T1000 (cell line): Measurements from ENCODE around the gene RASAL2.
"Not testable (repeated sequence)": the region's sequence is repeated elsewhere in the genome, so short reads cannot be mapped to it uniquely, and the experiment has no call there.

Experiments
- DNase-seq: peaks from one replicate; lab custom pipeline; 2025; ENCODE audit warnings: mixed read lengths; lab: John Stamatoyannopoulos, UW

RASAL2 gene

GRCh38 chr1:178345807-178346206 is 251.9 kb downstream of the RASAL2 start:
- no peak for DNase-seq

- DNase-seq, result no peak
These were observed 255.9 kb downstream of the RASAL2 start for GRCh38 chr1:178349801-178350200.

- DNase-seq, result not testable (repeated sequence)
These were observed 258.0 kb downstream of the RASAL2 start for GRCh38 chr1:178351911-178352310.

GRCh38 chr1:178352790-178353416 is 259.0 kb downstream of the RASAL2 start:
- no peak for DNase-seq

GRCh38 chr1:178353524-178353923 is 259.6 kb downstream of the RASAL2 start:
- no peak for DNase-seq

GRCh38 chr1:178354816-178355215 is 260.9 kb downstream of the RASAL2 start:
- DNase-seq, result no peak

- no peak for DNase-seq
These were observed 262.4 kb downstream of the RASAL2 start for GRCh38 chr1:178356299-178356698.

GRCh38 chr1:178358456-178358855 is 264.6 kb downstream of the RASAL2 start:
- DNase-seq, result no peak

- no peak for DNase-seq
These were observed 266.5 kb downstream of the RASAL2 start for GRCh38 chr1:178360421-178360820.

- no peak for DNase-seq
These were observed 267.9 kb downstream of the RASAL2 start for GRCh38 chr1:178361847-178362246.

GRCh38 chr1:178362747-178363146 is 268.8 kb downstream of the RASAL2 start:
- DNase-seq, result no peak

GRCh38 chr1:178364782-178365181 is 270.9 kb downstream of the RASAL2 start:
- DNase-seq, result no peak

- no peak for DNase-seq
These were observed 273.2 kb downstream of the RASAL2 start for GRCh38 chr1:178367151-178367550.

GRCh38 chr1:178368208-178368607 is 274.3 kb downstream of the RASAL2 start:
- DNase-seq, result no peak

- DNase-seq, result no peak
These were observed 277.3 kb downstream of the RASAL2 start for GRCh38 chr1:178371235-178371634.

- DNase-seq, result no peak
These were observed 278.1 kb downstream of the RASAL2 start for GRCh38 chr1:178371933-178372388.

GRCh38 chr1:178374016-178374415 is 280.1 kb downstream of the RASAL2 start:
- DNase-seq, result no peak

GRCh38 chr1:178376008-178376407 is 282.1 kb downstream of the RASAL2 start:
- DNase-seq, result no peak

GRCh38 chr1:178379807-178380206 is 285.9 kb downstream of the RASAL2 start:
- no peak for DNase-seq

- DNase-seq, result no peak
These were observed 288.5 kb downstream of the RASAL2 start for GRCh38 chr1:178382372-178382771.

- no peak for DNase-seq
These were observed 291.8 kb downstream of the RASAL2 start for GRCh38 chr1:178385662-178386061.

- no peak for DNase-seq
These were observed 294.7 kb downstream of the RASAL2 start for GRCh38 chr1:178388418-178389145.

GRCh38 chr1:178389441-178389840 is 295.5 kb downstream of the RASAL2 start:
- no peak for DNase-seq

- DNase-seq, result not testable (repeated sequence)
These were observed 296.4 kb downstream of the RASAL2 start for GRCh38 chr1:178390280-178390679.
